ENCODE measurements around the gene TAF6.

DNA sequence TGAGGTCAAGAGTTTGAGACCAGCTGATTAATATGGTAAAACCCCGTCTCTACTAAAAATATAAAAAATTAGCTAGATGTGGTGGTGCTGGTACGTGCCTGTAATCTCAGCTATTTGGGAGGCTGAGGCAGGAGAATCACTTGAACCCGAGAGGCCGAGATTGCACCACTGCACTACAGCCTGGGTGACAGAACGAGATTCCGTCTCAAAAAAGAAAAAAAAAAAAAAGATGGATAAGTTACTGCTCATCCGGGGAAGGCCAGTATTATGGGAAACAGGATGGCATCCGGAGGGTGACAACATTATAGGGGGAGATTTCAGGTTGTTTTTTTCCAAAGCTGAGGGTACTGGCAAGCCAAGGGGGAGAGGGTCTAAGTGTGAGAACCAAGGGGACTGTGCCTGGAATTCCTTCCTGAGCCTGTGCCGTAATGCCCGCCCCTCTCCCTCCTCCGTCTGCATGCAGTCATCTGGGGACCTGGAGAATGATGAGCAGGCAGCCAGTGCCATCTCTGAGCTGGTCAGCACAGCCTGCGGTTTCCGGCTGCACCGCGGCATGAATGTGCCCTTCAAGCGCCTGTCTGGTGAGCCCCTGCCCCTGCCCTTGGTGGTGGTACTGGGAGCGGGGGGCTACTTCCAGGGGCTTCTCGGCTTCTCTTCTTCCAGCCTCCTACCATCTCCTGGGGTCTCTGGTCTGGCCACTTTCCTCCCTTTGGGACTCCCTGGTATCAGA is 33.9 kb upstream of the TAF6 start:
- TF ChIP-seq, protein P1, sequence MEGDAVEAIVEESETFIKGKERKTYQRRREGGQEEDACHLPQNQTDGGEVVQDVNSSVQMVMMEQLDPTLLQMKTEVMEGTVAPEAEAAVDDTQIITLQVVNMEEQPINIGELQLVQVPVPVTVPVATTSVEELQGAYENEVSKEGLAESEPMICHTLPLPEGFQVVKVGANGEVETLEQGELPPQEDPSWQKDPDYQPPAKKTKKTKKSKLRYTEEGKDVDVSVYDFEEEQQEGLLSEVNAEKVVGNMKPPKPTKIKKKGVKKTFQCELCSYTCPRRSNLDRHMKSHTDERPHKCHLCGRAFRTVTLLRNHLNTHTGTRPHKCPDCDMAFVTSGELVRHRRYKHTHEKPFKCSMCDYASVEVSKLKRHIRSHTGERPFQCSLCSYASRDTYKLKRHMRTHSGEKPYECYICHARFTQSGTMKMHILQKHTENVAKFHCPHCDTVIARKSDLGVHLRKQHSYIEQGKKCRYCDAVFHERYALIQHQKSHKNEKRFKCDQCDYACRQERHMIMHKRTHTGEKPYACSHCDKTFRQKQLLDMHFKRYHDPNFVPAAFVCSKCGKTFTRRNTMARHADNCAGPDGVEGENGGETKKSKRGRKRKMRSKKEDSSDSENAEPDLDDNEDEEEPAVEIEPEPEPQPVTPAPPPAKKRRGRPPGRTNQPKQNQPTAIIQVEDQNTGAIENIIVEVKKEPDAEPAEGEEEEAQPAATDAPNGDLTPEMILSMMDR (IDR thresholded peaks at IDR 0.05) = no peak
- TF ChIP-seq POLR2A (IDR thresholded peaks at IDR 0.05) = no peak
- no peak for TF ChIP-seq EP300 (IDR thresholded peaks at IDR 0.05)
